GM19467 (cell line): Measurements from ENCODE around the gene SLC13A4.

Experiments used
- ATAC-seq: cut with Tn5 transposase; IDR thresholded peaks from one replicate; pipeline ENCODE4 v1.9.1; 2021; ENCODE audit warnings: mild to moderate bottlenecking, moderate library complexity; ENCODE audit not compliant: unreplicated experiment

The SLC13A4 gene

DNA sequence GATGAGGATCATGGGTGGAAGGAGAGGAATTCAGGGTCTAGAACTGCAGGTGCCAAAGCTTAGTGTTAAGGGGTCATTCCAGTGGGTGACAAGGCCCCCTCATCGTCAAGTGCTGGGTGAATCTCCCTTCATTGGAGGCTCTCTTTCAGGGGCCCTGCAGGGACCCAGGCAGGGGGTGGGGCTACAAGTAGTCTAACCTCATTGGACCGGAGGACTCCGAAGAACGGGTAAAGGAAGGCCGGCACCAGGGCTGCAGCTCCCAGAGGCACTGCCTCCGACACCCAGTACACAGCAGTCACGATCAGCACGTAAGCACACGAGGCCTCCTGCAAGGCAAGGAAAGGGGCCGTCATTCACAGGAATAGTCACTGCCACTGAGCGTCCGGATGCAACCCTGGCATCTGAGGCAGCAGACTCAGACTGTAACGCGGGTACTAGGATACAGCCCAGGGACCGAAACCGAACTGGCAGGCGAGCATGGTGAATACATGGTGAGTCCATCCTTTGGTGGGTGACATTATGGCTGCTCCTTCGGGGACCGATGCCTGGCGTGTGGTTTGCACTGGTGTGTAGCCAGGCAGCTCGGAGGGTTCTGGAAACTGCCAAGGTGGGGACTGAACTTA, 6.7 kb downstream of the SLC13A4 start:
- ATAC-seq, result no peak

DNA sequence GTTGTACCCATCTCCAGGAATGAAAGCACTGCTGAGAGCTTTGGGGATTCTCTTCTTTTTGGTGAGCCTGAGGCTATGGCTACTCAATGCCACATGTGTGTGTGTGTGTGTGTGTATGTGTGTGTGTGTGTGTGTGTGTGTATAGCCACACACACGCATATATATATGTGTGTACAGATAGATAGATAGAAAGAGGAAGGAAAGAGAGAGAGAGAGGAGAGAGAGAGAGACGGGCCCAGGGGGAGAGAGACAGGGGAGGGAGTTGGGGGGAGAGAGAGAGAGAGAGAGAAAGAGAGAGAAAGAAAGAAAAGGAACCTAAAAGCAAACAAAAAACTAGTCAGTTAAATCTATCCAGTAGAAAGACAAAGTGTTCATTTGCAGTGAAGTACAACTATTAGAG, 8.3 kb downstream of the SLC13A4 start:
- ATAC-seq, result no peak

DNA sequence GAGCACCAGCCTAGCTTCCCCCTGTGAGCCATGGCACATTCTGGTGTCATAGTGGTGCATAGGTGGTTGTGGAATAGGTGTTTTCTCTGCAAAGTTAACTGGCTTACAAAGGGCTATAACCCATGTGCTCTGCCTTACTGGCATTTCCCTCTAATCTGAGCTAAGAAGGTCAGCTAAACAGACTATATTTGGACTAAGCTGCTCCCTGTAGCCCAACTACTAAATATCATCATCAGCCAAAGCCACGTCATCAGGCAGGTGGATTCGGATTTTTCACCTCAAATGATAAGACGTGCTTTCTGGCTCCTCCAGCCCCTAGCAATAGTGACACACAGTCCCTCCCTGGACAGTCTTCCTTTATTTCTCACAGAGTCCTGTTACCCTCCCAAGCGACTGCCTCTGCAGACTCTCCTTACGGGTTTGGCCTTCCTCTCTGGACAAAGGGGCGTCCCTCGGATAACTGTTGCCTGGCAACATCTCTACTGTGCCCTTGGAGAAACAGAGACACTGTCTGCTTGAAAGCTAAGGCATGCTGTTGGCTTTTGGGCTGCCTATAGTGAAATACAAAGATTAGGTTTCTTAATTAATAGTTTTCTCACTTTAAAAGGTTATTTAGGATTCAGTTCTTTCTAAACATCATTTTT, 9.1 kb downstream of the SLC13A4 start:
- no peak for ATAC-seq

DNA sequence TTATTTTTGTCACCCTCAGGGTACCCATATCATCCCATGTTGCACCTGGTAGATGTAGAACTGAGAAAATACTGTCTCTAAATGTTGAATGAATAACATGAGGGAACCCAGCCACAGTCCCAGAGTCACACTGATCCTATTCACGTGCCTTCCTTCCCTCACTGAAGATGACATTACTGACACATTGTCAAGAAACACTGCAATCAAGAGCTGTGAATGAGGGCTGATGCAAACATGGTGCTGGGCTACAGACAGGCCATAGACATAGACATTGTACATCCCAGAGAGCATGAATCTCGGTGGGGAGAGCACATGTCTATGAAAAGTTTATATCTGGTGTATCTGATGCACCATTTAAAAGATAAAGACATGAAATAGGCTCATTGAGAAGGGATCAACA, 9.8 kb downstream of the SLC13A4 start:
- no peak for ATAC-seq

DNA sequence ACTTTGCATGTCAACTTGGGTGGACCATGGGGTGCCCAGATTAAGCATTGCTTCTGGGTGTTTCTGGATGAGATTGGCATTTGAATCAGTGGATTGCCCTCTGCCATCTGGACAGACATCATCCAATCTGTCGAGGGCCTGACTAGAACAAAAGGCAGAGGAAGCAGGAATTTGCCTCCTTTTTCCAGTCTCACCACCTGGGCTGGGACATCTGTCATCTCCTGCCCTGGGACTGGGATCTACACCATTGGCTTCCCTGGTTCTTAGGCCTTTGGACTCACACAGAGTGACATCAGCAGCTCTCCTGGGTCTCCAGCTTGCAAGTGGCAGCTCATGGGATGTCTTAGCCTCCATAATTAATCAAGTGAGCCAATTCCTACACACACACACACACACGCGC, 10.3 kb downstream of the SLC13A4 start:
- ATAC-seq, result no peak

DNA sequence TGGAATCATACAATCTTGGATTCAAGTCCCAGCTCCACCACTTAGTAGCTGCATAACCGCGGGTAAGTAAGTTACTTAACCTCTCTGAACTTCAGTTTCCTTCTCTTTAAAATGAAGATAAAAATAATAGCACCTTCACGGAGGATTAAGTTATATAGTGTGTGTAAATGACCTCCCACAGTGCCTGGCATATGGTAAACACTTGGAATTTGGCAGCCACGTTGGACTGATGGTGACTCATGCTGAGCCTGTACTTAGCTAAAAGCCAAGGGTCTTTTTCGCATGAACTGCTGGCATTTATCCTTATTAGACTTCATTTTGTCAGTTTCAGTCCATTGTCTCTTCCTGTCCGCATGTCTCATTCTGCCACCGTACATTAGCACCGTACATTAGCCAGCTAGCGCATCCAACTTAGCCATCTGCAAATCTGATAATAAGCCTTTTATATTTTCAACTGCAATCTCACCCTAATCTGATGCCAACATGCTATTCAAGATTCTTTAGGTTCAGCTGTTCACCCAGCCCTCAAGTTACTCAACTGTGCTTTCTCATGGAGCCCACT, 11.2 kb downstream of the SLC13A4 start:
- ATAC-seq, result no peak

DNA sequence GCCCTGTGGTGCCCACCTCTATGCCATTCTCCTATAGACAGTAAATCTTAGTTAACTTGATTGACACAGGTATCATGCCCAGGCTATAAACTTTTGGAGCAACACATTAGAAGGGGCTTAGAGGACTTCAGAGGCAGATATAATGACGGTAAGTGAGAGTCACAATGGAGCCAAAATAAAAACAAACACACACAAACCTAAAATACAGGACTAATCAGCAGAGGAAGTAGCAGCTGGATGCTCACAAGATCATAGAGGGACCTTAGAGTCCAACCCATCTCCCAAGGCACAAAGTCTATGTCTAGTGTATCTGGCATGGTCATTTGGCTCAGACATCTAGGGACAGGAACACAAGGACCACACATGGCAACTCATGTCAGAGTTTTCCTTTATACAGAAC, 12.3 kb downstream of the SLC13A4 start:
- ATAC-seq, result no peak

DNA sequence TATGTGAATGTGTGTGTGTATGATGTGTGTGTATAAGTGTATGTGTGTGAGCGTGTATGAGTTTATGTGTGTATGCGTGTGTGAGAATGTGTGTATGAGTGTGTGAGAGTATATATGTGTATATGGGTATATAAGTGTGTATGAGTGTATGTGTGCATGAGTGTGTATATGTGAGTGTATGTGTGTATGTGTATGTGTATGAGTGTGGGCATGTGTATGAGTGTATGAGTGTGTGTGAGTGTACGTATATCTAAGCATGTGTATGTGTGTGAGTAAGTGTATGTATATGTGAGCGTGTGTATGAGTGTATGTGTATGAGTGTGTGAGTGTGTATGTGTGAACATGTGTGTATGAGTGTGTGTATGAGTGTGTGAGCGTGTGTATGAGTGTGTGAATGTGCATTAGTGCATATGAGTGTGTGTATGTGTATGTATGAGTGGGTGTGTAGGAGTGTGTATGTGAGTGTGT, 12.9 kb downstream of the SLC13A4 start:
- no peak for ATAC-seq

DNA sequence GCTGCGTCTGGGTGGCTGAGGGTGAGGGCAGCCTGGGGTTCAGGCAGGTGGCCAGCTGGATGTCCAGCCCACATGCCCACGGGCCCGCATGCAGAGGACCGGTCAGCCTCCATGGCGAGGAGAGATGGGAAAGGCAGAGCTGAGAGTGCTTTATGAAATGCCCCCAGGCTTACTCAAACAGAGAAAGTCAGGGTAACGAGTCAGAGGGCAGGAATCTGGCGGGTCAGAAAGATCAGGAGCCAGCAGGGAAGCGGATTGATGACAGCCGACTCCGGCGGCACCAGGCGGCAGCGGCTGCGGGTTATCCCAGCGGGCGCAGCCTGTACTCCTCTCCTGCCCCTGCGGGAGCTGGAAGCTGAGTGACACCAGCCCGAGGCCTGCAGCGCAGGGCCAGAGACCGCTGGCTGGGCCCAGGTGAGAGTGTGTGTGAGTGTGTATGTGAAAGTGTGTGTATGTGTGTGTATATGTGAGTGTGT, 13.4 kb downstream of the SLC13A4 start:
- no peak for ATAC-seq

DNA sequence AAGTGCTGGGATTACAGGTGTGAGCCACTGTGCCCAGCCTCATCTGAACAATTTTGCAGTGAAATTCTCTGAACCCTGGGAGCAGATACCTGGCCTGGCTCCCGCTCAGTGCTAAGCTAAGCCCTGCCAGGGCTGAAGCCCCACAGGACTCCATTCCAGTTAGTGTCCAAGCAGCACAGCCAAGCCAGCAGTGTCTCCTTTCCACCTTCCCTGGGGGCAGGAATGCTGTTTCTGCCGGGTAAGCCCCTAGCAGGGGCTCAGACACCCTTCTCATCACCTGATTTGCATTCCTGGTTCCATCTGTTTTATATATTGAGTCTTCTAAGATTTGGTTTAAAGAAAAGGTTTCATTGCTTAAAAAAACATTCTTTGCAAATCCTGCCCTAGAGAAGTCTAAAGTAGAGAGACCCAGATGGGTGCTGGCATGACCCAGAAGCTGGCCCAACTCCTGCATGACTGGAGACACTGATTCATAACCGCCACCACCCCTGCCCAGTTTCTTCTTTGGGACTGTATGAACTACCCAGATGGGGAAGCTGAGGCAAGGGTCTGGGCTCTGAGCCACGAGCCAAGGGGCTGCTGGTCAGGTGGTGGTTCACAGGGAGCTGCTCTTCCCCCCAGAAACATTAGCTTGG, 14.0 kb downstream of the SLC13A4 start:
- no peak for ATAC-seq

DNA sequence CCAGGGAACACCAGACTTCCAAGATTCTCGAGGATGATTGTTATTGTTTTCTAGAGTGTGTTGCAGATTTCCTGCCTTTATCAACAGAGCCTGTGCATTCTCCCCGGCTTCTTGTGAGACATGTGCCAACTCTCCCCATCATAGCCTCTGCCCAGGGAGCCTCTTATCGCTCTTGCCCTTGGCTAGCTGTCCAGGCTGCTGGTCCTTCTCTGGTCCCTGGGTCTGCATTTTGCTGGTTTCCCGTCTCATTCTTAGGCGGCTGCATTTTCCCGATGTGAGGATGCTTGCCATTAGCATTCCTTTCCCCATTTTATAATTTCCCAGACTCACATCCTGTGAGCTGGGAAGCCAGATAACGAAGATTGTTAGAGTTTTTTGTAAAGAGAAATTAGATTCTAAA, 15.2 kb downstream of the SLC13A4 start:
- no peak for ATAC-seq

DNA sequence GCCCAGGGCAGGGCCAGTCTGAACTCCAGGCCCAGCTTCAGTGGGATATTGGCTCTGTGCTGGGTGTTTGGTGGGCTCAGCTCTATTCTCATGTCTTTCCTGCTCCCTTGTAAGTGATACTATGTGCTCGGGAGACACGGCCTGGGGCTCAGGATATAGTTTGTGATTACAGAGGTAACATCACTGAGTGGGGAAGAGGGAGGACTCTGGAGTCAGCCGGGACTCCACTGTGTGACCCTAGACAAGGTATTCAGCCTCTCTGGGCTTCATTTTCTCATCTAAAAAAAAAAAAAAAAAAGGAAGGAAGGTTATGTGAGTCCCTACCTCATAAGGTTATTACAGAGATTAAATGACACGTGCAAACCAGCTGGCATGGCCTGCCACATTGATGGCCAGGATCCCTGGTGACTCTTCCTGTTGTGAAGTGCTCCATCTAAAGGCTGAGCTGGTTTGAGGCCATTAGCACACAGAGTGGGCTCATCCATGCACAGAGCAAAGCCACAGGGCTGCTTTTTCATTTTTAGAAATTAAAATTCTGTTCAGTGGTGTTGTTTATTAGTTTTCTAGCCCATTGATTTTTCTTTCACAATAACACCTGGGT, 15.7 kb downstream of the SLC13A4 start:
- no peak for ATAC-seq

DNA sequence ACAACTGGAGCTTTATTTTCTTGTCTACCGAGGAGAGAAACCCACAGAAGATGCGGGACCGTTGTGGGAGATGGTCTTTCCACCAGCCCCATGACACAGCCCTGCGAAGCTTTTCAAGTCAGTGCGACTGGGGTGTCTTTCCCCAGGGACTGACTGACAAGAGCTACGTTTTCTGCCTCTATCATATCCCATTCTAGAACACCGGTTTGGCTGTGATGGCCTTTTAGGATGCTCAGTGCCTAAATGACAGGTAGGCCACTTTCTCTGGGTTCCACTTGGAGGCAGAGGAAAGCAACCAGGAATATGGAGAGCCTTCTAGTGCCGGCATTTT, 16.9 kb downstream of the SLC13A4 start:
- ATAC-seq, result no peak

DNA sequence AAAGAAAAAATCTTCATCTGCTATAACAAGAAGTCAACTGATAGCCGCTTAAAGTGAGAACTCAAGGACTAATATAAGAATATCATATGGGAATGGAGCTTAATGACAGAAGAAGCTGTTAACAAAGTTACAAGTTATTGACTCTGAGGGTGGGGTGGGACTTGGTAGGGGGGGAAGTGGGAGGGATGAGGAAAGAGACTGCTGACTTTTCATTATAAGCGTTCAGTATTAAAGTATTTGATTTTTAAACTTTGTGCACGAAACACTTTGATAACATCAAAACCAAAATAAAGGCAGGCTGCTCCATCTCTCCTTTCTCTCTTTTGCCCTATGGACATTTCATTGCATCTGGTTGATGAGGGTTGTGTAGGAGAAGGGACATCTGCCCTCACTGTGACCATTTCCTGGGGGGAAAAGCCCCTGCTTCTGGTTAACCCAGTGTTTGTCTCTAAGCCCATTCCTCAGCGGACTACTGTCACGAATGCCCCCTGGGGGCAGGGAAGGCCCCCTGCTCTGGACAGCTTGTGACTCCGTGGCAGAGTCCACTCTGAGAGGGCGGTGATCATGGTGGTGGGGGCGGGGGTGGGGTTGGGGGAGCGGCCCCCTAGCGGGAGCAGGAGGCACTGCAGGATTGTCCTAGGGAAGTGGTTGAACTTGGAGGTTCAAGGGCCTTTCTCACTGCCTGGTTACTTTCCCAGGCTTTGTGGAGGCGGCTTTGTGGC, 17.4 kb downstream of the SLC13A4 start:
- no peak for ATAC-seq

DNA sequence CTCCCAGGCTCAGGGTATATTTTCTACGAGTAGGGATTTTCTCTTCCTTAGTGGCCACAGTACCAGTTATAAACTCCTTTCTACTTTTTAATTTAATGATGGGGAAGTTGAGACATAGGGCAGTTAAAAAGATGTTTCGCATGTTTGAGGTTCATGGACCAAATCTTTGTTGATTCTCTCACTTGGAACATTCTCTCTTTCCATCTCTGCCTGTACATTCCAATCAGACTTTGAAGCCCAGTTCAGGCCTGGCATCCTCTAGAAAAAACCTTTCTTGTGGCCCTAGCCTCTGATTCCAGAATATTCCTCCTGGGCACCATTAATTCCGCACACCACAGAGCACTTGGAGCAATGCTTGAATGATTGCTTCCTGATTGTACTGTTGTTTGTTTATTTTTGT, 18.5 kb downstream of the SLC13A4 start:
- ATAC-seq, result no peak

DNA sequence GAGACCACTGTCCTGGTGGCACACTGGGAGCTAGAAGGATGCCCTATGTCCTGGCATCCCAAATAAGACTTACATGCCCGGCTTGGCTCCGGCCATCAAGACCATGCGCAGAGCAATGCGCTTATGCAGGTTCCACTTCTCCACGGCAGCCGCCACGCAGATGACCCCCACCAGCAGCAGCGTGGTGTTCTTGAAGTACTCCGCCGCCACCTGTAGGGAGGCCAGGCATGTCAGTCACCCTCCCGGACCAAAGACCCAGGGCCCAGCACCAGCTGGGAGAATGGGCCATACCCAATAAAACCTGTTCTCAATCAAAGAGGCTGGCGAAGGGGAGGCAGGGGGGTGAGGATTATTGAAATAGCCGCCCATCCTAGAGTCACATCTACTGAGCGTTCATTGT, 19.9 kb downstream of the SLC13A4 start:
- ATAC-seq, result no peak

DNA sequence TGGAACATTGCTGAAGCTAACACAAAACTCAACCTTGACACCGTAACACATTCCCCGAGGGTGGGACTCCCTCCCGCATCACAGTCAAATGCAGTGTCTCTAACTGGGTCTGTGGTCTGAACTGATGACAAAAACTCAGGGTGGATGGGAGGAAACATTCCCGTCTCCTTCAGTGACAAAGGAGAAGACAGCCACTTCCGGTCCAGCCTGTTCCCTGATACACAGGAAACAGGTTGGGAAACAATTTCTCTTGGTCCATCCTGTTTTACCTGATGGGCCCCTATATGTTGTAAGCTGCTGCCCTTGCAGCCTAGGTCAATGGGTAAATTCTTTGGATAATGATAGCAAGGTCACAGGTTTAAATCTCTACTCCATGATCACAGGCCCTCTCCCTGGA, 20.4 kb downstream of the SLC13A4 start:
- ATAC-seq, result no peak

DNA sequence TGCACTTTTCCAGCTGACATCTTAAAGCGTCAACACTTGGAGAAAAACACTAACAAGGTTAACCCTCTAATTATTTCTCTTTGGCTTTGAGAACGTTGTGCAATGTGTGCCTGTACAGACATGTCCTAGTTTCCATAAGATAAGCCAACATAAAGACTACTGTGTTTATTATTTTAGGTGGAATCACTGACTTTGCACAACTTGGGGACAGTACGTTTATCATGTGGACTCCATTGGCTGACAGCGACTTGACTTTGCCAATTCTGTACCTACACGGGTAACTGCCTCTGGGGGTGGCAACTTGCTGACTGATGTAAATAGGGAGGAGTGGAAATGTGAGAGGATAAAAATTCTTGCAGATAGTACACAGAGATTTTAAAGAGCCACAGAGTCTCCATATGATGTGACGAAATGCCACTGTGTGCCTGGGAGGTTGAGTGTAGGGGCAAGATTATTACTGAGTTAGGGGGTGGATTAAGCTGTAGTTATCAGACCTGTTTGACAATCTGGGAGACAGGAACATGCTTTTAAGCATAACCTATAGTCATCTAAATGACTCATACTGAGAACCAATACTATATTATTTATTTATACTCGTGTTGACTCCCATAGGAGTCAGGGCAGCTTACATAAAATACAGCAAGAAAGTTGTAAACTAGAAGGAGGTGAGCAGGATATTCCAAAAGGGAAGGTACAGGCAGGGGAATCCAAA, 21.0 kb downstream of the SLC13A4 start:
- ATAC-seq, result no peak

DNA sequence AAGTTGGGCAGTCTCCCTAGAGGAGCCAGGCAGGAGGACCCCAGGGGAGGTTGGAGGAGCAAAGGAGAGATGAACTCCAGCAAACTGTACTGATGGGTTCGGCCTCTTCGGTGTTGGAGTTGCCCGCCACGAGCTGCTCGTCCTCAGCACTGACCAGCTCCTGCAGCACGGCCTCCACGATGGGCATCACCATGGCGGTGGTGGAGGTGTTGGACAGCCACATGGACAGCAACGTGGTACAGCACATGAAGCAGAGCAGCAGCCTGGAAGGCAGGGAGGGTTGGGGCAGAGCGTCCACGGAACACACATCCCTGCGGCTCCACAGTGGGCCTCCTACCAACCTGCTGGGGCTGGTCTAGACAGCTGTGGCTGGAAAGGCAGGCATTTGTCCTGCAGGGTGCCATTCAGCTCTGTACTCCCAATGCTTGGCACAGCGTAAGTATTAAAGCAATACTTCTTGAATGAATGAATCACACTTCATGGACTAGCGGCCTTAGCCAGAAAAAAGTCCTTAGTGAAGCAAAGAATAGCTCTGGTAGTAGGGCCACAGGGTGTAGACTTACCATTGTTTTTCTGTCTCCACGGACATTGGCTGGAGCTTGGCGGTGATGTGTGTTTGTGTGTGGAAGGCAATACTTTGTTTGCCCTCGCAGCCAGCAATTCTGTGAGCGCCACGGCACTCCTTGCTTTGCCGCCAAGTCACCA, 21.8 kb downstream of the SLC13A4 start:
- no peak for ATAC-seq

DNA sequence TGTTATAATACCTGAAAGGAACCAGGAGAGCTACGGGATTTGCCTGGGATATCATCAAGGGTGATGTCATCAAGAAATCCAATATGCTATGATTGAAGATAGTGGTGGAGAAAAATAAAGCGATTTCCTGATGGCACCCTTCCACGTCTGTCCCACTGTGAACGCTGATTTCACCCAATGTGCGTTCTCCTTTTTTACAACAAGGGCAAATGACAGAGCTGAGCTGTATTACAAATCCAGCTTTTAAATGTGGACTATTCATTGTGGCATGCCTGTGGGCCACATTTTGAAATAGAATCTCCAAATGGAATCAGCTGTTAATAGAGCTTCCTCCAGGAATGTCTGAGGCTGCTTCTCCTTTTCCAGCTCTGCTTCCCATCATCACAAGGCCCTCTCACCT, 23.3 kb downstream of the SLC13A4 start:
- ATAC-seq, result no peak
